HEK293 (cell line): ENCODE measurements around the gene SEC24B.

Experiments
- TCF7L2 ChIP-seq: IDR thresholded peaks from 2 replicates; pipeline ENCODE4 v1.6.1; 2011; ENCODE audit warnings: low read depth, mild to moderate bottlenecking, inconsistent platforms, low read length, moderate library complexity, borderline replicate concordance
- ZBTB48 ChIP-seq: fragments of 450-650 bp; formaldehyde crosslinking; IDR thresholded peaks from 2 replicates; pipeline ENCODE4 v1.5.1; 2016; ENCODE audit warnings: missing biosample characterization, missing genetic modification characterization
- TF ChIP-seq, protein P1 (sequence below): fragments of 450-650 bp; formaldehyde crosslinking; IDR thresholded peaks from 2 replicates; pipeline ENCODE4 v1.5.1; 2016; ENCODE audit warnings: missing biosample characterization, missing genetic modification characterization
- TF ChIP-seq, protein P2 (sequence below): fragments of 450-650 bp; formaldehyde crosslinking; IDR thresholded peaks from 2 replicates; pipeline ENCODE4 v1.5.1; 2016; ENCODE audit warnings: missing biosample characterization, missing genetic modification characterization
- TF ChIP-seq, protein P3 (sequence below): fragments of 450-650 bp; formaldehyde crosslinking; IDR thresholded peaks from 2 replicates; pipeline ENCODE4 v1.5.1; 2016; ENCODE audit warnings: missing biosample characterization, missing genetic modification characterization

DNA sequence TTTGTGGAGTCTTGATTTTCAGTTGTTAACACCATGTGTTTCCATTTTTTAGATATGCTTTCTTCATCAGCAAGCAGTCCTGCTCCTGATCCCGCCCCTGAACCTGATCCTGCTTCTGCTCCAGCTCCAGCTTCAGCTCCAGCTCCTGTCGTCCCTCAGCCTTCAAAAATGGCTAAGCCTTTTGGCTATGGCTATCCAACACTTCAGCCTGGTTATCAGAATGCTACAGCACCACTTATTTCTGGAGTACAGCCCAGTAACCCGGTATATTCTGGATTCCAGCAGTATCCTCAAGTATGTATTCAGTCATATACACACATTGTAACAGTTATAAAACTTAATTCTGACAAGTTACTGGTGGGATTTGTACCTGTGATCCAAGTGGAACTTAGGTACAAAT is 60.9 kb downstream of the SEC24B start:
- TF ChIP-seq, protein P1, sequence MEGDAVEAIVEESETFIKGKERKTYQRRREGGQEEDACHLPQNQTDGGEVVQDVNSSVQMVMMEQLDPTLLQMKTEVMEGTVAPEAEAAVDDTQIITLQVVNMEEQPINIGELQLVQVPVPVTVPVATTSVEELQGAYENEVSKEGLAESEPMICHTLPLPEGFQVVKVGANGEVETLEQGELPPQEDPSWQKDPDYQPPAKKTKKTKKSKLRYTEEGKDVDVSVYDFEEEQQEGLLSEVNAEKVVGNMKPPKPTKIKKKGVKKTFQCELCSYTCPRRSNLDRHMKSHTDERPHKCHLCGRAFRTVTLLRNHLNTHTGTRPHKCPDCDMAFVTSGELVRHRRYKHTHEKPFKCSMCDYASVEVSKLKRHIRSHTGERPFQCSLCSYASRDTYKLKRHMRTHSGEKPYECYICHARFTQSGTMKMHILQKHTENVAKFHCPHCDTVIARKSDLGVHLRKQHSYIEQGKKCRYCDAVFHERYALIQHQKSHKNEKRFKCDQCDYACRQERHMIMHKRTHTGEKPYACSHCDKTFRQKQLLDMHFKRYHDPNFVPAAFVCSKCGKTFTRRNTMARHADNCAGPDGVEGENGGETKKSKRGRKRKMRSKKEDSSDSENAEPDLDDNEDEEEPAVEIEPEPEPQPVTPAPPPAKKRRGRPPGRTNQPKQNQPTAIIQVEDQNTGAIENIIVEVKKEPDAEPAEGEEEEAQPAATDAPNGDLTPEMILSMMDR (tag by site-specific recombination), result no peak
- TF ChIP-seq, protein P2, sequence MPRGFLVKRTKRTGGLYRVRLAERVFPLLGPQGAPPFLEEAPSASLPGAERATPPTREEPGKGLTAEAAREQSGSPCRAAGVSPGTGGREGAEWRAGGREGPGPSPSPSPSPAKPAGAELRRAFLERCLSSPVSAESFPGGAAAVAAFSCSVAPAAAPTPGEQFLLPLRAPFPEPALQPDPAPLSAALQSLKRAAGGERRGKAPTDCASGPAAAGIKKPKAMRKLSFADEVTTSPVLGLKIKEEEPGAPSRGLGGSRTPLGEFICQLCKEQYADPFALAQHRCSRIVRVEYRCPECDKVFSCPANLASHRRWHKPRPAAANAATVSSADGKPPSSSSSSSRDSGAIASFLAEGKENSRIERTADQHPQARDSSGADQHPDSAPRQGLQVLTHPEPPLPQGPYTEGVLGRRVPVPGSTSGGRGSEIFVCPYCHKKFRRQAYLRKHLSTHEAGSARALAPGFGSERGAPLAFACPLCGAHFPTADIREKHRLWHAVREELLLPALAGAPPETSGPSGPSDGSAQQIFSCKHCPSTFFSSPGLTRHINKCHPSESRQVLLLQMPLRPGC (tag by site-specific recombination), result no peak
- TF ChIP-seq TCF7L2, result no peak
- TF ChIP-seq ZBTB48 (tag by site-specific recombination), result no peak
- TF ChIP-seq, protein P3, sequence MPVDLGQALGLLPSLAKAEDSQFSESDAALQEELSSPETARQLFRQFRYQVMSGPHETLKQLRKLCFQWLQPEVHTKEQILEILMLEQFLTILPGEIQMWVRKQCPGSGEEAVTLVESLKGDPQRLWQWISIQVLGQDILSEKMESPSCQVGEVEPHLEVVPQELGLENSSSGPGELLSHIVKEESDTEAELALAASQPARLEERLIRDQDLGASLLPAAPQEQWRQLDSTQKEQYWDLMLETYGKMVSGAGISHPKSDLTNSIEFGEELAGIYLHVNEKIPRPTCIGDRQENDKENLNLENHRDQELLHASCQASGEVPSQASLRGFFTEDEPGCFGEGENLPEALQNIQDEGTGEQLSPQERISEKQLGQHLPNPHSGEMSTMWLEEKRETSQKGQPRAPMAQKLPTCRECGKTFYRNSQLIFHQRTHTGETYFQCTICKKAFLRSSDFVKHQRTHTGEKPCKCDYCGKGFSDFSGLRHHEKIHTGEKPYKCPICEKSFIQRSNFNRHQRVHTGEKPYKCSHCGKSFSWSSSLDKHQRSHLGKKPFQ (tag by site-specific recombination), result no peak
